ENCODE data around the gene E2F2. TPM values are rescaled to one million over a fixed set of nuclear protein-coding genes. Genes with fewer than 3 reads are reported as not detected.

The E2F2 gene
- total and polyA plus RNA-seq, 2 of the 13 experiments (the other 11 are each of a cell fraction or from before 2014, with no cell fraction given), result 0.65 to 6.6 TPM

DNA sequence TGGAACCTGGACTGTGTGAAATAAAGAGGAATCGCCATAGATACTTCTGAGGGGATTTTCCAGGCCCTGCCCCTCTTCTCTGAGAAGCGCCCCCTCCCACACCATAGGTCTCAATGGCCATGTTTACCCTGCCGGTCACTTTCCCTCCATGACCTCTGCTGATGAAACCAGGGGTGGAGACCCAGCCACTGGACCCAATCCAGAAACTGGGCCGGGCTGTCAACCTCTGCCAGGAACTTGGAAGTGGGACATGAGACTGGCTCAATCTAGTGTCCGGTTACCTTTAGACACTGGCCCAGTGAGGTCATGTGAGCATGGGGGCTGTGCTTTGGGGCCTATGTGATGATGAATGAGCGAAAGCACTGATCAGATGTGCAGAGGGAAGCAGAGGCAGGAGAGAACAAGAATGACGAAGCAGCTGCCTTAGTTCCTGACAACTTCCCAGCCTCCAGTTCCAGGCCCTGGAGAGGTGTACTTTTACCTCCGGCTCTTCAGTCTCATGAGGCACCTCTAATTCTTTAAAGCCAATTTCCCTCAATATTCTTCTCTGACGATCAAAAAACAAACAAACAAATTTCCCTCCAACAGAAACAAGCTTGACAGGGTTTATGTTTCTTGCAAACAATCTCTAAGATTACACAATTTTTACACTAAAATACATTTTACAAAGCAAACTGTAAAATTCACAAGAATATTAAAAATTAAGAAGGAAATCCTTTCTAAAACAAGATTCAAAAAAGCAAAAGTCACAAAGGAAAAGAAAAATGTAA is 52.0 kb downstream of the E2F2 start (continued):
- no peak for TF ChIP-seq NCOA1 (CRISPR knock-in tag; IDR thresholded peaks at IDR 0.05)
- TF ChIP-seq, protein P1, sequence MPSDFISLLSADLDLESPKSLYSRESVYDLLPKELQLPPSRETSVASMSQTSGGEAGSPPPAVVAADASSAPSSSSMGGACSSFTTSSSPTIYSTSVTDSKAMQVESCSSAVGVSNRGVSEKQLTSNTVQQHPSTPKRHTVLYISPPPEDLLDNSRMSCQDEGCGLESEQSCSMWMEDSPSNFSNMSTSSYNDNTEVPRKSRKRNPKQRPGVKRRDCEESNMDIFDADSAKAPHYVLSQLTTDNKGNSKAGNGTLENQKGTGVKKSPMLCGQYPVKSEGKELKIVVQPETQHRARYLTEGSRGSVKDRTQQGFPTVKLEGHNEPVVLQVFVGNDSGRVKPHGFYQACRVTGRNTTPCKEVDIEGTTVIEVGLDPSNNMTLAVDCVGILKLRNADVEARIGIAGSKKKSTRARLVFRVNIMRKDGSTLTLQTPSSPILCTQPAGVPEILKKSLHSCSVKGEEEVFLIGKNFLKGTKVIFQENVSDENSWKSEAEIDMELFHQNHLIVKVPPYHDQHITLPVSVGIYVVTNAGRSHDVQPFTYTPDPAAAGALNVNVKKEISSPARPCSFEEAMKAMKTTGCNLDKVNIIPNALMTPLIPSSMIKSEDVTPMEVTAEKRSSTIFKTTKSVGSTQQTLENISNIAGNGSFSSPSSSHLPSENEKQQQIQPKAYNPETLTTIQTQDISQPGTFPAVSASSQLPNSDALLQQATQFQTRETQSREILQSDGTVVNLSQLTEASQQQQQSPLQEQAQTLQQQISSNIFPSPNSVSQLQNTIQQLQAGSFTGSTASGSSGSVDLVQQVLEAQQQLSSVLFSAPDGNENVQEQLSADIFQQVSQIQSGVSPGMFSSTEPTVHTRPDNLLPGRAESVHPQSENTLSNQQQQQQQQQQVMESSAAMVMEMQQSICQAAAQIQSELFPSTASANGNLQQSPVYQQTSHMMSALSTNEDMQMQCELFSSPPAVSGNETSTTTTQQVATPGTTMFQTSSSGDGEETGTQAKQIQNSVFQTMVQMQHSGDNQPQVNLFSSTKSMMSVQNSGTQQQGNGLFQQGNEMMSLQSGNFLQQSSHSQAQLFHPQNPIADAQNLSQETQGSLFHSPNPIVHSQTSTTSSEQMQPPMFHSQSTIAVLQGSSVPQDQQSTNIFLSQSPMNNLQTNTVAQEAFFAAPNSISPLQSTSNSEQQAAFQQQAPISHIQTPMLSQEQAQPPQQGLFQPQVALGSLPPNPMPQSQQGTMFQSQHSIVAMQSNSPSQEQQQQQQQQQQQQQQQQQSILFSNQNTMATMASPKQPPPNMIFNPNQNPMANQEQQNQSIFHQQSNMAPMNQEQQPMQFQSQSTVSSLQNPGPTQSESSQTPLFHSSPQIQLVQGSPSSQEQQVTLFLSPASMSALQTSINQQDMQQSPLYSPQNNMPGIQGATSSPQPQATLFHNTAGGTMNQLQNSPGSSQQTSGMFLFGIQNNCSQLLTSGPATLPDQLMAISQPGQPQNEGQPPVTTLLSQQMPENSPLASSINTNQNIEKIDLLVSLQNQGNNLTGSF (CRISPR knock-in tag; IDR thresholded peaks at IDR 0.05), result no peak
- TF ChIP-seq NKX3-1 (CRISPR knock-in tag; IDR thresholded peaks at IDR 0.05), result no peak
- TF ChIP-seq, protein P2, sequence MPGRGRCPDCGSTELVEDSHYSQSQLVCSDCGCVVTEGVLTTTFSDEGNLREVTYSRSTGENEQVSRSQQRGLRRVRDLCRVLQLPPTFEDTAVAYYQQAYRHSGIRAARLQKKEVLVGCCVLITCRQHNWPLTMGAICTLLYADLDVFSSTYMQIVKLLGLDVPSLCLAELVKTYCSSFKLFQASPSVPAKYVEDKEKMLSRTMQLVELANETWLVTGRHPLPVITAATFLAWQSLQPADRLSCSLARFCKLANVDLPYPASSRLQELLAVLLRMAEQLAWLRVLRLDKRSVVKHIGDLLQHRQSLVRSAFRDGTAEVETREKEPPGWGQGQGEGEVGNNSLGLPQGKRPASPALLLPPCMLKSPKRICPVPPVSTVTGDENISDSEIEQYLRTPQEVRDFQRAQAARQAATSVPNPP (CRISPR knock-in tag; IDR thresholded peaks at IDR 0.05), result no peak
- TF ChIP-seq ZNF788 (CRISPR knock-in tag; IDR thresholded peaks at IDR 0.05; ENCODE audit: borderline replicate concordance), result peak; percentile 69; the same call in 1 of the 2 replicates
- TF ChIP-seq HIVEP1 (CRISPR knock-in tag; IDR thresholded peaks at IDR 0.05), result peak; percentile 82
- TF ChIP-seq, protein P3, sequence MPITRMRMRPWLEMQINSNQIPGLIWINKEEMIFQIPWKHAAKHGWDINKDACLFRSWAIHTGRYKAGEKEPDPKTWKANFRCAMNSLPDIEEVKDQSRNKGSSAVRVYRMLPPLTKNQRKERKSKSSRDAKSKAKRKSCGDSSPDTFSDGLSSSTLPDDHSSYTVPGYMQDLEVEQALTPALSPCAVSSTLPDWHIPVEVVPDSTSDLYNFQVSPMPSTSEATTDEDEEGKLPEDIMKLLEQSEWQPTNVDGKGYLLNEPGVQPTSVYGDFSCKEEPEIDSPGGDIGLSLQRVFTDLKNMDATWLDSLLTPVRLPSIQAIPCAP (CRISPR knock-in tag; IDR thresholded peaks at IDR 0.05; ENCODE audit: low read depth), result no peak
- TF ChIP-seq, protein P4, sequence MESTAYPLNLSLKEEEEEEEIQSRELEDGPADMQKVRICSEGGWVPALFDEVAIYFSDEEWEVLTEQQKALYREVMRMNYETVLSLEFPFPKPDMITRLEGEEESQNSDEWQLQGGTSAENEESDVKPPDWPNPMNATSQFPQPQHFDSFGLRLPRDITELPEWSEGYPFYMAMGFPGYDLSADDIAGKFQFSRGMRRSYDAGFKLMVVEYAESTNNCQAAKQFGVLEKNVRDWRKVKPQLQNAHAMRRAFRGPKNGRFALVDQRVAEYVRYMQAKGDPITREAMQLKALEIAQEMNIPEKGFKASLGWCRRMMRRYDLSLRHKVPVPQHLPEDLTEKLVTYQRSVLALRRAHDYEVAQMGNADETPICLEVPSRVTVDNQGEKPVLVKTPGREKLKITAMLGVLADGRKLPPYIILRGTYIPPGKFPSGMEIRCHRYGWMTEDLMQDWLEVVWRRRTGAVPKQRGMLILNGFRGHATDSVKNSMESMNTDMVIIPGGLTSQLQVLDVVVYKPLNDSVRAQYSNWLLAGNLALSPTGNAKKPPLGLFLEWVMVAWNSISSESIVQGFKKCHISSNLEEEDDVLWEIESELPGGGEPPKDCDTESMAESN (CRISPR knock-in tag; conservative IDR thresholded peaks at IDR 0.05), result no peak
- no peak for TF ChIP-seq CHCHD3 (CRISPR knock-in tag; IDR thresholded peaks at IDR 0.05)
- TF ChIP-seq HES4 (CRISPR knock-in tag; IDR thresholded peaks at IDR 0.05; ENCODE audit: borderline replicate concordance), result no peak
- no peak for TF ChIP-seq MAFG (CRISPR knock-in tag; IDR thresholded peaks at IDR 0.05)
- TF ChIP-seq, protein P5, sequence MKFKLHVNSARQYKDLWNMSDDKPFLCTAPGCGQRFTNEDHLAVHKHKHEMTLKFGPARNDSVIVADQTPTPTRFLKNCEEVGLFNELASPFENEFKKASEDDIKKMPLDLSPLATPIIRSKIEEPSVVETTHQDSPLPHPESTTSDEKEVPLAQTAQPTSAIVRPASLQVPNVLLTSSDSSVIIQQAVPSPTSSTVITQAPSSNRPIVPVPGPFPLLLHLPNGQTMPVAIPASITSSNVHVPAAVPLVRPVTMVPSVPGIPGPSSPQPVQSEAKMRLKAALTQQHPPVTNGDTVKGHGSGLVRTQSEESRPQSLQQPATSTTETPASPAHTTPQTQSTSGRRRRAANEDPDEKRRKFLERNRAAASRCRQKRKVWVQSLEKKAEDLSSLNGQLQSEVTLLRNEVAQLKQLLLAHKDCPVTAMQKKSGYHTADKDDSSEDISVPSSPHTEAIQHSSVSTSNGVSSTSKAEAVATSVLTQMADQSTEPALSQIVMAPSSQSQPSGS (CRISPR knock-in tag; IDR thresholded peaks at IDR 0.05), result peak; percentile 57; the same call in 1 of the 2 replicates
- TF ChIP-seq KAT7 (CRISPR knock-in tag; IDR thresholded peaks at IDR 0.05; ENCODE audit: borderline replicate concordance), result peak; percentile 37; the same call in 1 of the 2 replicates
- TF ChIP-seq ZSCAN12 (CRISPR knock-in tag; IDR thresholded peaks at IDR 0.05), result no peak
- peak; percentile 67; the same call in 1 of the 2 replicates for TF ChIP-seq ZSCAN21 (CRISPR knock-in tag; IDR thresholded peaks at IDR 0.05; ENCODE audit: borderline replicate concordance)
- TF ChIP-seq ZNF44 (CRISPR knock-in tag; IDR thresholded peaks at IDR 0.05), result no peak
- TF ChIP-seq SATB2 (CRISPR knock-in tag; IDR thresholded peaks at IDR 0.05), result no peak
- no peak; the same call in 1 of the 2 replicates for TF ChIP-seq ZSCAN9 (CRISPR knock-in tag; IDR thresholded peaks at IDR 0.05; ENCODE audit: borderline replicate concordance)

Measured in HepG2 (cell line).